Liver (tissue), 3 donors: ENCODE measurements around the gene IFITM5.

Experiments
- JUND ChIP-seq, 2 donors: IDR thresholded peaks; 2 replicates each; pipeline ENCODE4 v1.6.1; 2016; ENCODE audit warnings: antibody characterized with exemption in 2 of 2
- RAD21 ChIP-seq, 2 donors: IDR thresholded peaks; 2 replicates each; pipeline ENCODE4 v1.6.1; 2016; ENCODE audit warnings: antibody characterized with exemption in 2 of 2, mild to moderate bottlenecking in 2 of 2
- SP1 ChIP-seq: IDR thresholded peaks from 2 replicates; pipeline ENCODE4 v1.6.1; 2018; ENCODE audit warnings: antibody characterized with exemption, mild to moderate bottlenecking
- TAF1 ChIP-seq: conservative IDR thresholded peaks from 2 replicates; pipeline ENCODE4 v1.6.1; 2016; ENCODE audit warnings: antibody characterized with exemption, mild to moderate bottlenecking
- TF ChIP-seq, protein P1 (sequence below): fragments of 150-350 bp; IDR thresholded peaks from 2 replicates; pipeline ENCODE4 v1.5.1; 2017; ENCODE audit warnings: improper control_type of control experiment, low read depth, low read length; ENCODE audit not compliant: missing input control
- TF ChIP-seq, protein P2 (sequence below): IDR thresholded peaks from 2 replicates; pipeline ENCODE4 v1.6.1; 2016; ENCODE audit warnings: antibody characterized with exemption, mild to moderate bottlenecking
- TF ChIP-seq, protein P3 (sequence below): IDR thresholded peaks from 2 replicates; pipeline ENCODE4 v1.6.1; 2016; ENCODE audit warnings: antibody characterized with exemption
- donor health status: healthy.
- donor health status: healthy.

DNA sequence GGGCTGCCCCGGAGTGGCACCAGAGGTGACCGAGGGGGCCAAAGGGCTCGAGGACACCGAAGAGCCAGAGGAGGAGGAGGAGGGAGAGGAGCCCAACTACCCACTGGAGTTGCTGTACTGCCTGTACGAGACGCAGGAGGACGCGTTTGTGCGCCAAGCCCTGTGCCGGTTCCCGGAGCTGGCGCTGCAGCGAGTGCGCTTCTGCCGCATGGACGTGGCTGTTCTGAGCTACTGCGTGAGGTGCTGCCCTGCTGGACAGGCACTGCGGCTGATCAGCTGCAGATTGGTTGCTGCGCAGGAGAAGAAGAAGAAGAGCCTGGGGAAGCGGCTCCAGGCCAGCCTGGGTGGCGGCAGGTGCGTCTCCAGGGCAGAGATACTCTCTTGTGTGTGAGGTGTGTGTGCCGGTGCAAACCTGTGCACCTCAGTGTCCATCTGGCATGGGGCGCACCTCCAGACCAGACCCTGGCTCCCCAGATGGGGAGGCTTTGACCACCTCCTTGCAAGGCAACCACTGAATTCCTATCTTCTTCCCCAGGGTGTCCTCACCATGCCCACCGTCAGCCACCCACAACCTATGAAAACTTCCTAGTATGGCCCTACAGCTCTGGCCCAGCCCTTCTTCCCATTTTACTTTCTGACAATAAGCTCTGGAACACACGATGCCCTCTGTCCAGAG is 17.7 kb downstream of the IFITM5 start:
- TF ChIP-seq, protein P1, sequence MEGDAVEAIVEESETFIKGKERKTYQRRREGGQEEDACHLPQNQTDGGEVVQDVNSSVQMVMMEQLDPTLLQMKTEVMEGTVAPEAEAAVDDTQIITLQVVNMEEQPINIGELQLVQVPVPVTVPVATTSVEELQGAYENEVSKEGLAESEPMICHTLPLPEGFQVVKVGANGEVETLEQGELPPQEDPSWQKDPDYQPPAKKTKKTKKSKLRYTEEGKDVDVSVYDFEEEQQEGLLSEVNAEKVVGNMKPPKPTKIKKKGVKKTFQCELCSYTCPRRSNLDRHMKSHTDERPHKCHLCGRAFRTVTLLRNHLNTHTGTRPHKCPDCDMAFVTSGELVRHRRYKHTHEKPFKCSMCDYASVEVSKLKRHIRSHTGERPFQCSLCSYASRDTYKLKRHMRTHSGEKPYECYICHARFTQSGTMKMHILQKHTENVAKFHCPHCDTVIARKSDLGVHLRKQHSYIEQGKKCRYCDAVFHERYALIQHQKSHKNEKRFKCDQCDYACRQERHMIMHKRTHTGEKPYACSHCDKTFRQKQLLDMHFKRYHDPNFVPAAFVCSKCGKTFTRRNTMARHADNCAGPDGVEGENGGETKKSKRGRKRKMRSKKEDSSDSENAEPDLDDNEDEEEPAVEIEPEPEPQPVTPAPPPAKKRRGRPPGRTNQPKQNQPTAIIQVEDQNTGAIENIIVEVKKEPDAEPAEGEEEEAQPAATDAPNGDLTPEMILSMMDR = no peak
- TF ChIP-seq, protein P2, sequence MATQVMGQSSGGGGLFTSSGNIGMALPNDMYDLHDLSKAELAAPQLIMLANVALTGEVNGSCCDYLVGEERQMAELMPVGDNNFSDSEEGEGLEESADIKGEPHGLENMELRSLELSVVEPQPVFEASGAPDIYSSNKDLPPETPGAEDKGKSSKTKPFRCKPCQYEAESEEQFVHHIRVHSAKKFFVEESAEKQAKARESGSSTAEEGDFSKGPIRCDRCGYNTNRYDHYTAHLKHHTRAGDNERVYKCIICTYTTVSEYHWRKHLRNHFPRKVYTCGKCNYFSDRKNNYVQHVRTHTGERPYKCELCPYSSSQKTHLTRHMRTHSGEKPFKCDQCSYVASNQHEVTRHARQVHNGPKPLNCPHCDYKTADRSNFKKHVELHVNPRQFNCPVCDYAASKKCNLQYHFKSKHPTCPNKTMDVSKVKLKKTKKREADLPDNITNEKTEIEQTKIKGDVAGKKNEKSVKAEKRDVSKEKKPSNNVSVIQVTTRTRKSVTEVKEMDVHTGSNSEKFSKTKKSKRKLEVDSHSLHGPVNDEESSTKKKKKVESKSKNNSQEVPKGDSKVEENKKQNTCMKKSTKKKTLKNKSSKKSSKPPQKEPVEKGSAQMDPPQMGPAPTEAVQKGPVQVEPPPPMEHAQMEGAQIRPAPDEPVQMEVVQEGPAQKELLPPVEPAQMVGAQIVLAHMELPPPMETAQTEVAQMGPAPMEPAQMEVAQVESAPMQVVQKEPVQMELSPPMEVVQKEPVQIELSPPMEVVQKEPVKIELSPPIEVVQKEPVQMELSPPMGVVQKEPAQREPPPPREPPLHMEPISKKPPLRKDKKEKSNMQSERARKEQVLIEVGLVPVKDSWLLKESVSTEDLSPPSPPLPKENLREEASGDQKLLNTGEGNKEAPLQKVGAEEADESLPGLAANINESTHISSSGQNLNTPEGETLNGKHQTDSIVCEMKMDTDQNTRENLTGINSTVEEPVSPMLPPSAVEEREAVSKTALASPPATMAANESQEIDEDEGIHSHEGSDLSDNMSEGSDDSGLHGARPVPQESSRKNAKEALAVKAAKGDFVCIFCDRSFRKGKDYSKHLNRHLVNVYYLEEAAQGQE = no peak
- TF ChIP-seq, protein P3, sequence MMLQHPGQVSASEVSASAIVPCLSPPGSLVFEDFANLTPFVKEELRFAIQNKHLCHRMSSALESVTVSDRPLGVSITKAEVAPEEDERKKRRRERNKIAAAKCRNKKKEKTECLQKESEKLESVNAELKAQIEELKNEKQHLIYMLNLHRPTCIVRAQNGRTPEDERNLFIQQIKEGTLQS = no peak
- no peak for TF ChIP-seq TAF1
- no peak for TF ChIP-seq RAD21 (IDR thresholded peaks at IDR 0.05)
- no peak for TF ChIP-seq SP1
- no peak for TF ChIP-seq JUND (IDR thresholded peaks at IDR 0.05)
